ENCODE data around the gene RCCD1. TPM values are rescaled to one million over a fixed set of nuclear protein-coding genes. Genes with fewer than 3 reads are reported as not detected.

The RCCD1 gene
- total RNA-seq, 1 donor from 2014 or later, result 23.0 TPM

DNA sequence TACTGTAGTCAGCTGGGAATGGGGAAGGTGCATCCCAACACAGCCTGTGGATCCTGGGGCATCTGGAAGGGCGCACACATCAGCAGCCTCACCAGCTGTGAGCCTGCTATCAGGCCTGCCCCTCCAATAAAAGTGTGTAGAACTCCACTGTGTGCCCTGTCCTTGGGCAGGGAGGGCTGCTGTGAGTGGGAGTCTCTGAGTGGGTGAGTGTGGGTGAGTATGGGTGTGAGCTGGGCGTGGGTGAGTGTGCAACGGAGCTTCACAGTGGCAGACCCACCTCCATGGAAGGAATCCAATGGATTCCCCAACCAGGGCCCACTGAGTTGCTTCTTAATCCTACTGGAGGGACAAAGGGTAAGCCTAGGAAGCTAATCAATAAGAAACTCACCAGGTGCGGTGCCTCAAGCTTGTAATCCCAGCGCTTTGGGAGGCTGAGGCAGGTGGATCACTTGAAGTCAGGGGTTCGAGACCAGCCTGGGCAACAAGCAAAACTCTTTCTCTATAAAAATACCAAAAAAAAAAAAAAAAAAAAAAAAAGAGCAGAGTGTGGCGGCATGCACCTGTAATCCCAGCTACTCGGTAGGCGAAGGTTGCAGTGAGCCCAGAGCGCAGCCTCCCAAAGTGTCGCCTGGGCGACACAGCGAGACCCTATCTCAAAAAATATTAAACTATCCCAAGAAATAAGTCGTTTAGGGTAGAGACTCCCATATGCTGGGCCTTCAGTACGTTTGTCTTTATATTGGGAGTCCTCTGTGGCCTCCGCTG lies 555 bp upstream of the RCCD1 start:
- Mint-ChIP-seq H3K36me3 (ENCODE audit: insufficient read depth) (peaks cover 6% of the 10 kb centered on the region), H3K4me3 (ENCODE audit: low read depth) (peak overlapping the region; percentile 86), H3K4me1 (ENCODE audit: low read depth) (peaks cover 9% of the 10 kb centered on the region), H3K27ac (no peak overlapping the region), H3K9me3 (ENCODE audit: low read depth) (no peaks in the 10 kb centered on the region), H3K27me3 (no peaks in the 10 kb centered on the region)
- TF ChIP-seq, protein P1, sequence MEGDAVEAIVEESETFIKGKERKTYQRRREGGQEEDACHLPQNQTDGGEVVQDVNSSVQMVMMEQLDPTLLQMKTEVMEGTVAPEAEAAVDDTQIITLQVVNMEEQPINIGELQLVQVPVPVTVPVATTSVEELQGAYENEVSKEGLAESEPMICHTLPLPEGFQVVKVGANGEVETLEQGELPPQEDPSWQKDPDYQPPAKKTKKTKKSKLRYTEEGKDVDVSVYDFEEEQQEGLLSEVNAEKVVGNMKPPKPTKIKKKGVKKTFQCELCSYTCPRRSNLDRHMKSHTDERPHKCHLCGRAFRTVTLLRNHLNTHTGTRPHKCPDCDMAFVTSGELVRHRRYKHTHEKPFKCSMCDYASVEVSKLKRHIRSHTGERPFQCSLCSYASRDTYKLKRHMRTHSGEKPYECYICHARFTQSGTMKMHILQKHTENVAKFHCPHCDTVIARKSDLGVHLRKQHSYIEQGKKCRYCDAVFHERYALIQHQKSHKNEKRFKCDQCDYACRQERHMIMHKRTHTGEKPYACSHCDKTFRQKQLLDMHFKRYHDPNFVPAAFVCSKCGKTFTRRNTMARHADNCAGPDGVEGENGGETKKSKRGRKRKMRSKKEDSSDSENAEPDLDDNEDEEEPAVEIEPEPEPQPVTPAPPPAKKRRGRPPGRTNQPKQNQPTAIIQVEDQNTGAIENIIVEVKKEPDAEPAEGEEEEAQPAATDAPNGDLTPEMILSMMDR (IDR thresholded peaks at IDR 0.05; ENCODE audit: unreplicated experiment), result no peak
- no peak for DNase-seq (ENCODE audit: low spot score, unreplicated experiment)

DNA sequence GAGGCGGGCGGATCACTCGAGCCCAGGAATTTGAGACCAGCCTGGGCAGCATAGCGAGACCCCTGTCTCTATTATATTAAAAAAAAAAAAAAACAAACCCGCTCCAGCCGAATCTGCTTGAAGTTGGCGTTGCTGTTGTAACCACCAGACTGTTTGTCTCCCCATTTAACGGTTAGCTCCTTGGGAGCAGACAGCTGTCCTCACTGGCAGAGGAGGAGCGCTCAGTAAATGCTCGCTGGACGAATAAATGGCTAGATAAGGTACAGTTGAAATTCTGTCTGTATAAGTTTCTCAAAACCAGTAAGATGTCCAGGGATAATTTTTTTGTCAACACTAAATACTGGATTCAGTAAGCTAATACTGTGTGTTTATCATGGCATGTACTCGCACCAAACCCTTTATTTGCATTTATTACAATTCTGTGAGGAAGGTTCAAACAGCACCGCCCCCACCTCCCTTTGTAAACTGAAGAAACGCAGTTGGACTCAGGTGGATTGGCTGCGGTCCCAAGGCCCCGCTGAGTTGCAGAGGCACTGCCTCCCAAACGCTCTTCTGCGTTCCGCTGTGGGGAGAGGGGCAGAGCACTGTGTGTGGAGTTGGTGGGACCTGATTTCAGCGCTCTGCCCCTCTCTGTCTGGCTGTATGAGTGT lies 1.1 kb downstream of the RCCD1 start:
- H3K36me3 Mint-ChIP-seq (ENCODE audit: insufficient read depth), result peaks cover 9% of the 10 kb centered on the region
- no peak for DNase-seq (ENCODE audit: low spot score, unreplicated experiment)
- no peaks in the 10 kb centered on the region for H3K27me3 Mint-ChIP-seq
- H3K9me3 Mint-ChIP-seq (ENCODE audit: low read depth), result no peaks in the 10 kb centered on the region
- peak overlapping the region; percentile 86 for H3K4me3 Mint-ChIP-seq (ENCODE audit: low read depth)
- TF ChIP-seq, protein P1 (IDR thresholded peaks at IDR 0.05; ENCODE audit: unreplicated experiment), result no peak
- peaks cover 9% of the 10 kb centered on the region for H3K4me1 Mint-ChIP-seq (ENCODE audit: low read depth)
- H3K27ac Mint-ChIP-seq, result no peak overlapping the region

DNA sequence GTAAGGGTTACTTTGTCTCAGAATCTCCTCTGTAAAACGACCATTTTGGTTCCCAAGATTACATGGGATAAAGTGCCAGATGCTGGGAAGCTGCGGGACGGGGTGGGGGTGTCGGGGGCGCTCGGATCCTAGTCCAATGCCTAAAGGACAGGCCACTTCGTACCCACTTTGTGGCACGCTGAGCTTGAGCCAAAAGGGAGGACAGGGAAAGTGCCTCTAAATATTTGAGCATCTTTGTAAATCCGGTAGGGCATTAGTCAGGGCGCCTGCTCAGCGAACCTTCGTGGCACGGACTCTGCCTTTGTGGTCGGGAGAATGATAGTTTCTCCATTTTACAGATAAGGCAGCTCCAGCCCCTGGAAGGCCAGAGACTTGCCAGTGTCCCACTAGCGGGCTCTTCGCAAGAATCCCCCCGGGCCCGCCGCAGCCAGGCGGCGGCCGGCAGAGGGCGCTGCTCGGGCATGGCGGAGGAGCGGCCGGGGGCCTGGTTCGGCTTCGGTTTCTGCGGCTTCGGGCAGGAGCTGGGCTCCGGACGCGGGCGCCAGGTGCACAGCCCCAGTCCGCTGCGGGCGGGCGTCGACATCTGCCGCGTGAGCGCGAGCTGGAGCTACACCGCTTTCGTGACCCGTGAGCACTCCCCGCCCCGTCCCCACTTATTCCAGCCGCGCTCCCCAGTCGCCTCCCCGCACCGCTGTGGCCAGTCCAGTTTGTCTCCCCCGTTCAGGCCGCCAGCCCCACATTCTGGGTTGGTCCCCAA lies 1.8 kb downstream of the RCCD1 start:
- Mint-ChIP-seq H3K4me1 (ENCODE audit: low read depth) (peaks cover 9% of the 10 kb centered on the region), H3K27me3 (no peaks in the 10 kb centered on the region), H3K36me3 (ENCODE audit: insufficient read depth) (peaks cover 9% of the 10 kb centered on the region), H3K4me3 (ENCODE audit: low read depth) (peak overlapping the region; percentile 86), H3K9me3 (ENCODE audit: low read depth) (no peaks in the 10 kb centered on the region), H3K27ac (peak overlapping the region; percentile 69)
- peak; percentile 87 for DNase-seq (ENCODE audit: low spot score, unreplicated experiment)
- TF ChIP-seq, protein P1 (IDR thresholded peaks at IDR 0.05; ENCODE audit: unreplicated experiment), result peak; percentile 98

DNA sequence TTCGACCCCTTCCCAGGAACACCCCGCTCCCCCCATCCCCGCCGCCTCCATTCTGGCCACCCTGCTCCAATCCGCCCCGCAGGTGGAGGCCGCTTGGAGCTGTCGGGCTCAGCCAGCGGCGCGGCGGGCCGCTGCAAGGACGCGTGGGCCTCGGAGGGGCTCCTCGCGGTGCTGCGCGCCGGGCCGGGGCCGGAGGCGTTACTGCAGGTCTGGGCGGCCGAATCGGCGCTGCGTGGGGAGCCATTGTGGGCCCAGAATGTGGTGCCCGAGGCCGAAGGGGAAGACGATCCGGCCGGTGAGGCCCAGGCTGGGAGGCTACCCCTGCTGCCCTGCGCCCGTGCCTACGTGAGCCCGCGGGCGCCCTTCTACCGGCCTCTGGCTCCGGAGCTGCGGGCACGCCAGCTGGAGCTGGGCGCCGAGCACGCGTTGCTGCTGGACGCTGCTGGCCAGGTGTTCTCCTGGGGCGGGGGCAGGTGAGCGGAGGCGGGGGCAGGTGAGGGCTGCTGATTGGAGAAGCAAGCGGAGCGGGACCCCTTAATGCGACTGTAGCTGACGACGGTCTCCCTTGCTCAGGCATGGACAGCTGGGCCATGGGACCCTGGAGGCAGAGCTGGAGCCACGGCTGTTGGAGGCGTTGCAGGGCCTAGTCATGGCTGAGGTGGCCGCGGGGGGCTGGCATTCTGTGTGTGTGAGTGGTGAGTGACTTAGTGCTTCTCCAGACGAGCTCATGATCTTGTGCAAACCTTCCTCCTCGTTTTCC lies 2.5 kb downstream of the RCCD1 start:
- TF ChIP-seq, protein P1 (IDR thresholded peaks at IDR 0.05; ENCODE audit: unreplicated experiment), result no peak
- H3K9me3 Mint-ChIP-seq (ENCODE audit: low read depth), result no peaks in the 10 kb centered on the region
- peaks cover 8% of the 10 kb centered on the region for H3K36me3 Mint-ChIP-seq (ENCODE audit: insufficient read depth)
- no peaks in the 10 kb centered on the region for H3K27me3 Mint-ChIP-seq
- peak overlapping the region; percentile 86 for H3K4me3 Mint-ChIP-seq (ENCODE audit: low read depth)
- H3K4me1 Mint-ChIP-seq (ENCODE audit: low read depth), result peaks cover 9% of the 10 kb centered on the region
- H3K27ac Mint-ChIP-seq, result peak overlapping the region; percentile 69
- peak; percentile 30 for DNase-seq (ENCODE audit: low spot score, unreplicated experiment)

All from progenitor cell of endocrine pancreas (in vitro differentiated cells).